Right atrium auricular region (tissue), 2 donors: ENCODE results near the gene KAZN. TPM values are rescaled to one million over a fixed set of nuclear protein-coding genes. Genes with fewer than 3 reads are reported as not detected.

Experiments
- DNase-seq: peaks from one replicate; pipeline ENCODE4 v3.0.0-alpha.2; 2019; ENCODE audit warnings: low spot score
- H3K27ac ChIP-seq, 2 donors: fragments of 200-600 bp; sonication (generic); 1 replicate in 1 of 2; 2 replicates in 1 of 2; pipeline ENCODE4 v1.5.1; 2016 to 2019
- H3K27me3 ChIP-seq, 2 donors: fragments of 200-600 bp; sonication (generic); one replicate each; pipeline versions ENCODE4 v1.5.1 to v1.6.0; 2017 to 2019
- H3K36me3 ChIP-seq: fragments of 200-600 bp; sonication (generic); one replicate; pipeline ENCODE4 v1.5.1; 2016
- H3K4me1 ChIP-seq, 2 donors: fragments of 200-600 bp; sonication (generic); one replicate each; pipeline versions ENCODE4 v1.5.1 to v1.6.0; 2017 to 2019
- H3K4me3 ChIP-seq, 2 donors: fragments of 200-600 bp; sonication (generic); 1 replicate in 1 of 2; 2 replicates in 1 of 2; pipeline ENCODE4 v1.5.1; 2017 to 2019; ENCODE audit warnings: mild to moderate bottlenecking in 1 of 2, moderate library complexity in 1 of 2
- H3K9me3 ChIP-seq, 2 donors: fragments of 200-600 bp; sonication (generic); one replicate each; pipeline ENCODE4 v1.5.1; 2019
- CTCF ChIP-seq, 2 donors: fragments of 200-600 bp; sonication (generic); IDR thresholded peaks; one replicate each; pipeline ENCODE4 v1.5.1; 2019; ENCODE audit warnings: antibody characterized with exemption in 2 of 2
- total RNA-seq, 2 donors: library from RNA; depleted of rRNA; stranded (reverse); fragments of >200 nt; gene quantifications; one replicate each; pipeline ENCODE4 v1.1.0, GENCODE V29; 2016

Gene KAZN
- total RNA-seq, 2 donors from 2014 or later, result 3.9 to 6.8 TPM

GRCh38 chr1:15020943-15021745 lies 422.7 kb downstream of the KAZN start:
- DNase-seq, result no peak
- Histone ChIP-seq H3K27ac (no peak overlapping the region), H3K27me3 (no peaks in the 10 kb centered on the region), H3K36me3 (no peaks in the 10 kb centered on the region), H3K4me3 (no peak overlapping the region), H3K9me3 (no peaks in the 10 kb centered on the region), H3K4me1 (peaks cover 0 to 10% of the 10 kb centered on the region in 2 donors)
- no peak for TF ChIP-seq CTCF (IDR thresholded peaks at IDR 0.05)

- Histone ChIP-seq H3K36me3 (no peaks in the 10 kb centered on the region), H3K4me1 (peaks cover 0 to 10% of the 10 kb centered on the region in 2 donors), H3K27me3 (no peaks in the 10 kb centered on the region), H3K9me3 (no peaks in the 10 kb centered on the region), H3K27ac (no peak overlapping the region), H3K4me3 (no peak overlapping the region)
- no peak for DNase-seq
- no peak for TF ChIP-seq CTCF (IDR thresholded peaks at IDR 0.05)
Observed at GRCh38 chr1:15022048-15022447, 423.6 kb downstream of the KAZN start.

- Histone ChIP-seq H3K27ac (no peak overlapping the region), H3K4me3 (no peak overlapping the region), H3K36me3 (no peaks in the 10 kb centered on the region), H3K27me3 (no peaks in the 10 kb centered on the region), H3K4me1 (peaks cover 0 to 10% of the 10 kb centered on the region in 2 donors), H3K9me3 (no peaks in the 10 kb centered on the region)
- no peak for DNase-seq
- TF ChIP-seq CTCF (IDR thresholded peaks at IDR 0.05), result no peak
Observed at GRCh38 chr1:15023205-15023604, 424.7 kb downstream of the KAZN start.

- H3K27ac ChIP-seq, result no peak overlapping the region
- no peak for TF ChIP-seq CTCF (IDR thresholded peaks at IDR 0.05)
- no peaks in the 10 kb centered on the region for H3K27me3 ChIP-seq
- no peak overlapping the region for H3K4me3 ChIP-seq
- no peak for DNase-seq
- no peaks in the 10 kb centered on the region for H3K36me3 ChIP-seq
- peaks cover 0 to 10% of the 10 kb centered on the region in 2 donors for H3K4me1 ChIP-seq
- H3K9me3 ChIP-seq, result no peaks in the 10 kb centered on the region
Observed at GRCh38 chr1:15023976-15024375, 425.5 kb downstream of the KAZN start.

- H3K4me1 ChIP-seq, result no peaks in the 10 kb centered on the region
- no peak overlapping the region for H3K4me3 ChIP-seq
- no peak overlapping the region for H3K27ac ChIP-seq
- TF ChIP-seq CTCF (IDR thresholded peaks at IDR 0.05), result no peak
- no peak for DNase-seq
- no peaks in the 10 kb centered on the region for H3K27me3 ChIP-seq
- no peaks in the 10 kb centered on the region for H3K36me3 ChIP-seq
- no peaks in the 10 kb centered on the region for H3K9me3 ChIP-seq
Observed at GRCh38 chr1:15026117-15026489, 427.6 kb downstream of the KAZN start.
